Fibroblast of upper back skin (primary cell): ENCODE results near the gene TMTC2.
"Not testable (repeated sequence)": the region's sequence is repeated elsewhere in the genome, so short reads cannot be mapped to it uniquely, and the experiment has no call there.

Source experiments
- DNase-seq: peaks from one replicate; pipeline ENCODE4 v3.0.0-alpha.2; 2013

Gene TMTC2

GRCh38 chr12:83093426-83093825 is 406.7 kb downstream of the TMTC2 start:
- DNase-seq, result no peak

GRCh38 chr12:83097643-83098342 is 411.1 kb downstream of the TMTC2 start:
- no peak for DNase-seq

GRCh38 chr12:83099436-83099835 is 412.7 kb downstream of the TMTC2 start:
- DNase-seq, result no peak

- DNase-seq, result no peak
Observed at GRCh38 chr12:83102499-83102898, 415.8 kb downstream of the TMTC2 start.

- no peak for DNase-seq
Observed at GRCh38 chr12:83106873-83107272, 420.2 kb downstream of the TMTC2 start.

- DNase-seq, result no peak
Observed at GRCh38 chr12:83110424-83110823, 423.7 kb downstream of the TMTC2 start.

GRCh38 chr12:83113945-83114344 is 427.2 kb downstream of the TMTC2 start:
- no peak for DNase-seq

- DNase-seq, result no peak
Observed at GRCh38 chr12:83114966-83115365, 428.3 kb downstream of the TMTC2 start.

GRCh38 chr12:83117926-83118325 is 431.2 kb downstream of the TMTC2 start:
- not testable (repeated sequence) for DNase-seq

- DNase-seq, result no peak
Observed at GRCh38 chr12:83121897-83122622, 435.4 kb downstream of the TMTC2 start.

GRCh38 chr12:83122623-83122934 is 435.9 kb downstream of the TMTC2 start:
- no peak for DNase-seq

GRCh38 chr12:83123039-83123438 is 436.3 kb downstream of the TMTC2 start:
- DNase-seq, result no peak

GRCh38 chr12:83128540-83128939 is 441.8 kb downstream of the TMTC2 start:
- DNase-seq, result peak; percentile 50

GRCh38 chr12:83130178-83130577 is 443.5 kb downstream of the TMTC2 start:
- DNase-seq, result no peak

- DNase-seq, result no peak
Observed at GRCh38 chr12:83132360-83132759, 445.7 kb downstream of the TMTC2 start.

GRCh38 chr12:83136411-83136810 is 449.7 kb downstream of the TMTC2 start:
- no peak for DNase-seq

- no peak for DNase-seq
Observed at GRCh38 chr12:83140135-83140534, 453.4 kb downstream of the TMTC2 start.

- DNase-seq, result peak; percentile 12
Observed at GRCh38 chr12:83141460-83141994, 454.8 kb downstream of the TMTC2 start.

GRCh38 chr12:83142914-83143313 is 456.2 kb downstream of the TMTC2 start:
- DNase-seq, result no peak

- no peak for DNase-seq
Observed at GRCh38 chr12:83143950-83144349, 457.2 kb downstream of the TMTC2 start.

- DNase-seq, result no peak
Observed at GRCh38 chr12:83145325-83145840, 458.7 kb downstream of the TMTC2 start.

GRCh38 chr12:83147341-83147740 is 460.6 kb downstream of the TMTC2 start:
- DNase-seq, result no peak

GRCh38 chr12:83149987-83150386 is 463.3 kb downstream of the TMTC2 start:
- DNase-seq, result no peak
